Smooth muscle cell (in vitro differentiated cells): ENCODE results near the gene CD70. TPM values are rescaled to one million over a fixed set of nuclear protein-coding genes. Genes with fewer than 3 reads are reported as not detected.

Experiments used
- DNase-seq: peaks from one replicate; lab custom pipeline; 2025; ENCODE audit not compliant: unreplicated experiment; lab: John Stamatoyannopoulos, UW
- H2AFZ ChIP-seq: fragments of 200-600 bp; sonication (generic); 2 replicates; pipeline ENCODE4 v1.6.0; 2016; ENCODE audit warnings: antibody characterized with exemption, low read depth, mild to moderate bottlenecking
- H3F3A ChIP-seq: fragments of 200-600 bp; sonication (generic); 2 replicates; pipeline ENCODE4 v1.6.0; 2017; ENCODE audit warnings: antibody characterized with exemption, low read depth
- H3K27ac ChIP-seq: fragments of 200-600 bp; sonication (generic); 2 replicates; pipeline ENCODE4 v1.5.1; 2016; ENCODE audit warnings: low read depth, mild to moderate bottlenecking
- H3K27me3 ChIP-seq: fragments of 200-600 bp; sonication (generic); 2 replicates; pipeline ENCODE4 v1.6.1; 2016; ENCODE audit warnings: low read depth, mild to moderate bottlenecking
- H3K36me3 ChIP-seq: fragments of 200-600 bp; sonication (generic); 2 replicates; pipeline ENCODE4 v1.5.1; 2016; ENCODE audit warnings: low read depth
- H3K4me1 ChIP-seq: fragments of 200-600 bp; sonication (generic); 2 replicates; pipeline ENCODE4 v1.5.1; 2016; ENCODE audit warnings: low read depth
- H3K4me2 ChIP-seq: fragments of 200-600 bp; sonication (generic); 2 replicates; pipeline ENCODE4 v1.6.0; 2016; ENCODE audit warnings: mild to moderate bottlenecking
- H3K4me3 ChIP-seq: fragments of 200-600 bp; sonication (generic); 2 replicates; pipeline ENCODE4 v1.5.1; 2016; ENCODE audit warnings: mild to moderate bottlenecking
- H3K79me2 ChIP-seq: fragments of 200-600 bp; sonication (generic); 2 replicates; pipeline ENCODE4 v1.6.0; 2016; ENCODE audit warnings: low read depth, mild to moderate bottlenecking
- H3K9ac ChIP-seq: fragments of 200-600 bp; sonication (generic); 2 replicates; pipeline ENCODE4 v1.6.0; 2016; ENCODE audit warnings: low read depth
- H3K9me3 ChIP-seq: fragments of 200-600 bp; sonication (generic); replicated peaks from 2 replicates; pipeline ENCODE4 v1.5.1; 2016; ENCODE audit warnings: low read depth
- H4K20me1 ChIP-seq: fragments of 200-600 bp; sonication (generic); 2 replicates; pipeline ENCODE4 v1.6.0; 2016; ENCODE audit warnings: low read depth
- WGBS: methylation state at CpG from one replicate; pipeline ENCODE4 v1.1.7; 2016; ENCODE audit warnings: low lambda C conversion rate; 5-methylcytosine and 5-hydroxymethylcytosine counted together
- polyA plus RNA-seq: library from polyadenylated mRNA; unstranded; fragments of >200 nt; fragmentation: Nextera tagmentation; extraction: Ambion mirVana; gene quantifications from 2 replicates; pipeline ENCODE4 v1.2.1, GENCODE V29; 2016
- total RNA-seq: library from RNA; depleted of rRNA; stranded (reverse); fragments of >200 nt; gene quantifications from 2 replicates; pipeline ENCODE4 v1.2.3, GENCODE V29; 2014
- TF ChIP-seq, protein P1 (sequence below): fragments of 200-600 bp; sonication (generic); IDR thresholded peaks from 2 replicates; pipeline ENCODE4 v1.5.1; 2017; ENCODE audit warnings: borderline replicate concordance, mild to moderate bottlenecking, antibody characterized with exemption; ENCODE audit not compliant: insufficient read depth, poor library complexity, severe bottlenecking

The CD70 gene
- total and polyA plus RNA-seq, 2 experiments from 2014 or later = 0.54 TPM; not detected in 1

DNA sequence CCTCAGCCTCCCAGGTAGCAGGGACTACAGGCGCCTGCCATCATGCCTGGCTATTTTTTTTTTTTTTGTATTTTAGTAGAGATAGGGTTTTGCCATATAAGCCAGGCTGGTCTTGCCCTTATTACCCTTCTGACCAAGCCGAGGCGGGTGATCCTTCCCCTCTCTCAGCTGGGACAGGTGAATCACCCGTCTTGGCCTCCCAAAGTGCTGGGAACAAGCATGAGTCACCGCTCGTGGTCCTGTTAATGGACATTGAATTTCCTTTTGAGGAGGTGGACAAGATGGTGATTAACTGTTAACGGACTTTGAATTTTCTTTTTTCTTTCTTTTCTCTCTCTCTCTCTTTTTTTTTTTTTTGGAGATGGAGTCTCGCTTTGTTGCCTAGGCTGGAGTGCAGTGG, 10.6 kb downstream of the CD70 start:
- no peaks in the 10 kb centered on the region for H3K9me3 ChIP-seq
- 48% methylated on average over 7 of the region's 8 CpGs for WGBS
- H3K79me2 ChIP-seq = no peaks in the 10 kb centered on the region
- TF ChIP-seq, protein P1, sequence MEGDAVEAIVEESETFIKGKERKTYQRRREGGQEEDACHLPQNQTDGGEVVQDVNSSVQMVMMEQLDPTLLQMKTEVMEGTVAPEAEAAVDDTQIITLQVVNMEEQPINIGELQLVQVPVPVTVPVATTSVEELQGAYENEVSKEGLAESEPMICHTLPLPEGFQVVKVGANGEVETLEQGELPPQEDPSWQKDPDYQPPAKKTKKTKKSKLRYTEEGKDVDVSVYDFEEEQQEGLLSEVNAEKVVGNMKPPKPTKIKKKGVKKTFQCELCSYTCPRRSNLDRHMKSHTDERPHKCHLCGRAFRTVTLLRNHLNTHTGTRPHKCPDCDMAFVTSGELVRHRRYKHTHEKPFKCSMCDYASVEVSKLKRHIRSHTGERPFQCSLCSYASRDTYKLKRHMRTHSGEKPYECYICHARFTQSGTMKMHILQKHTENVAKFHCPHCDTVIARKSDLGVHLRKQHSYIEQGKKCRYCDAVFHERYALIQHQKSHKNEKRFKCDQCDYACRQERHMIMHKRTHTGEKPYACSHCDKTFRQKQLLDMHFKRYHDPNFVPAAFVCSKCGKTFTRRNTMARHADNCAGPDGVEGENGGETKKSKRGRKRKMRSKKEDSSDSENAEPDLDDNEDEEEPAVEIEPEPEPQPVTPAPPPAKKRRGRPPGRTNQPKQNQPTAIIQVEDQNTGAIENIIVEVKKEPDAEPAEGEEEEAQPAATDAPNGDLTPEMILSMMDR = no peak
- no peak overlapping the region for H3K4me3 ChIP-seq
- no peaks in the 10 kb centered on the region for H3K36me3 ChIP-seq
- DNase-seq = no peak
- H3K27ac ChIP-seq = no peak overlapping the region
- no peaks in the 10 kb centered on the region for H3K4me1 ChIP-seq
- peaks cover 2% of the 10 kb centered on the region for H3K27me3 ChIP-seq
- H3K9ac ChIP-seq = no peak overlapping the region
- no peaks in the 10 kb centered on the region for H4K20me1 ChIP-seq
- H3K4me2 ChIP-seq = no peak overlapping the region
- no peak overlapping the region for H2AFZ ChIP-seq
- no peaks in the 10 kb centered on the region for H3F3A ChIP-seq

DNA sequence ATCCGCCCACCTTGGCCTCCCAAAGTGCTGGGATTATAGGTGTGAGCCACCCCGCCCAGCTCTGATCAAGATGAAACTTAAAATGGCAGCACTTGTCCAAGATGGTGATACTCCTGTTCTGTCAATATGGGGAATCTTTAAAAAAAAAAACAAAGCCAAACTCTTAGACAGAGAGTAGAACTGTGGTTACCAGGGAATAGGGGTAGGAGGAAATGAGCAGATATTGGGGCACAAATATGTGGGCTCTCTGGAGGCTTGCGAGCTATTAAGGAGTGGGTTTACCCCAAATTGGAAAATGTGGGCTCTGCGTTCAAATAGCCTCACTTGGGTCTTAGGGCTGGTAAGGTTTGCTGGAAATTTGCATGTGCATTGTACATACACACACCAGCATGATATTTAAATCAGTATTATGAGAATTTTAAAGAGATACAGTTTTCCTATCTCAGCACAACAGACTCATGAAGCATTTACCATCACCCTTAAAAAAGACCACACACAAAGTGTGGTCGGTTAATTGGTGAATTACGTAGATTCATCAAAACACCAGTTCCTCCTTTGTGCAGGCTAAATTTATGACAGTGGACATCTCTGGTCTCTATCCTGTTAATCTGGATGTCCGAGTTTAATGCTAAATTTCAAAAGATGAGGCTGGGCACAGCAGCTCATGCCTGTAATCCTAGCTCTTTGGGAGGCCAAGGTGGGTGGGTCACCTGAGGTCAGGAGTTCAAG, 11.3 kb downstream of the CD70 start:
- Histone ChIP-seq H3K79me2 (no peaks in the 10 kb centered on the region), H3F3A (no peaks in the 10 kb centered on the region), H3K4me2 (no peak overlapping the region), H2AFZ (no peak overlapping the region), H3K4me3 (no peak overlapping the region), H3K27ac (no peak overlapping the region), H3K36me3 (no peaks in the 10 kb centered on the region), H3K4me1 (no peaks in the 10 kb centered on the region), H4K20me1 (no peaks in the 10 kb centered on the region), H3K9ac (no peak overlapping the region), H3K27me3 (no peaks in the 10 kb centered on the region), H3K9me3 (no peaks in the 10 kb centered on the region)
- WGBS = 92% methylated on average over 7 of the region's 7 CpGs
- TF ChIP-seq, protein P1 = no peak
- no peak for DNase-seq

DNA sequence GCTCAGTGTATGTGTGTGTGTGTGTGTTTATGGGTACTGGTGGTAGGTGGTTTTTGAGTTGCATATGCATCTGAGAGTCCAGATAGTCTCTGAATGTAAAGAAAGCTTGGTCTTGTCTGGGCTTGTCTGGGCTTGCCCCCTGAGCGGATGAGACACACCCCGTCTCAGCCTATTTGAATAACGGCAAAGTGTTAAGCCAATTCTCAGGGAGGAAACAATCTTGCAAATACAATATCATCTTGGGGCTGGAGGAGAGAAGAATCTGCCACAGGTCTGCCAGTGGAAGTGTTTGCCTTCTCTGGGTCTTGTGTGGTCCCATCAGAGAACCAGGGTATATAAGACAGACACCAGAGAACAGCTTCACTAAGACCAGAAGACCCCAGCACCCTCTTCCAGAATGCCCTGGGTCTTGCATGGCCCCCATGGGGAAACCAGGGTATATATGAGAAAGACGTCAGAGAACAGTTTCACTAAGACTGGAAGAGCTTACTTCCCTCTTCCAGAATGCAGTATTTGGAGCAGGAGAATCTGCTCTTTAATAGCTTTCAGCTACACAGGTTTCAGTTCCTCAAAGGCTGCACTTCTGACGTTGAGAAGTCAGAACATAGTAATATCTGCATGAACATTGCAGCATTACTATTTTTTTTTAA, 13.3 kb downstream of the CD70 start:
- no peak overlapping the region for H3K4me2 ChIP-seq

More for the DNA sequence above, 13.3 kb downstream of the CD70 start:
- H2AFZ ChIP-seq = no peak overlapping the region
- H3K4me1 ChIP-seq = no peaks in the 10 kb centered on the region
- no peaks in the 10 kb centered on the region for H3K79me2 ChIP-seq
- H3K9me3 ChIP-seq = no peaks in the 10 kb centered on the region
- no peaks in the 10 kb centered on the region for H4K20me1 ChIP-seq
- no peaks in the 10 kb centered on the region for H3K36me3 ChIP-seq
- no peak overlapping the region for H3K4me3 ChIP-seq
- no peaks in the 10 kb centered on the region for H3F3A ChIP-seq
- no peak overlapping the region for H3K9ac ChIP-seq
- WGBS = 85% methylated on average over 5 of the region's 5 CpGs
- H3K27me3 ChIP-seq = no peaks in the 10 kb centered on the region
- no peak for DNase-seq
- TF ChIP-seq, protein P1 = no peak
- no peak overlapping the region for H3K27ac ChIP-seq
